ENCODE results near the gene WNT7A.

Gene WNT7A

GRCh38 chr3:13792051-13792490, 87.8 kb downstream of the WNT7A start:
- DNase-seq (ENCODE audit: low read depth): no peak

- no peak for DNase-seq (ENCODE audit: low read depth)
These were observed 88.4 kb downstream of the WNT7A start for GRCh38 chr3:13791198-13792050.

- DNase-seq (ENCODE audit: low read depth): no peak
These were observed 89.3 kb downstream of the WNT7A start for GRCh38 chr3:13790376-13791197.

GRCh38 chr3:13788522-13789424, 91.1 kb downstream of the WNT7A start:
- DNase-seq (ENCODE audit: low read depth): no peak

GRCh38 chr3:13787533-13788132, 92.2 kb downstream of the WNT7A start:
- DNase-seq (ENCODE audit: low read depth): no peak

- DNase-seq (ENCODE audit: low read depth): no peak
These were observed 93.1 kb downstream of the WNT7A start for GRCh38 chr3:13786811-13787210.

- DNase-seq (ENCODE audit: low read depth): no peak
These were observed 93.9 kb downstream of the WNT7A start for GRCh38 chr3:13785853-13786436.

- no peak for DNase-seq (ENCODE audit: low read depth)
These were observed 94.5 kb downstream of the WNT7A start for GRCh38 chr3:13785351-13785750.

GRCh38 chr3:13783476-13783875, 96.4 kb downstream of the WNT7A start:
- no peak for DNase-seq (ENCODE audit: low read depth)

- DNase-seq (ENCODE audit: low read depth): no peak
These were observed 97.4 kb downstream of the WNT7A start for GRCh38 chr3:13782501-13782900.

- DNase-seq (ENCODE audit: low read depth): no peak
These were observed 98.5 kb downstream of the WNT7A start for GRCh38 chr3:13781417-13781816.

GRCh38 chr3:13780432-13781176, 99.3 kb downstream of the WNT7A start:
- no peak for DNase-seq (ENCODE audit: low read depth)

- DNase-seq (ENCODE audit: low read depth): no peak
These were observed 103.4 kb downstream of the WNT7A start for GRCh38 chr3:13776253-13777050.

GRCh38 chr3:13772885-13773745, 106.8 kb downstream of the WNT7A start:
- no peak for DNase-seq (ENCODE audit: low read depth)

GRCh38 chr3:13772321-13772745, 107.5 kb downstream of the WNT7A start:
- DNase-seq (ENCODE audit: low read depth): no peak

- DNase-seq (ENCODE audit: low read depth): no peak
These were observed 108.4 kb downstream of the WNT7A start for GRCh38 chr3:13771496-13771895.

GRCh38 chr3:13770170-13771169, 109.4 kb downstream of the WNT7A start:
- no peak for DNase-seq (ENCODE audit: low read depth)

All from activated T-cell treated with anti-CD3 and anti-CD28 coated beads for 1 hour (primary cell).